Activated naive CD4-positive, alpha-beta T cell treated with anti-CD3 and anti-CD28 coated beads, Interleukin-2, amount 10 ng/mL, durations not matched to agents 5 hours and 36 hours (primary cell): ENCODE measurements around the gene FCRL5. TPM values are rescaled to one million over a fixed set of nuclear protein-coding genes. Genes with fewer than 3 reads are reported as not detected.

Experiments
- total RNA-seq, 2 experiments: library from RNA; stranded (reverse); gene quantifications; one replicate each; pipeline ENCODE4 v1.2.3, GENCODE V29; 2021

The FCRL5 gene
- under 1 TPM in 1 of 2 experiments, not detected in 1; 0.08 TPM for total RNA-seq

GRCh38 chr1:157551694-157552693, at the start of gene FCRL5:
FCRL5 (minus strand) TSS chr1:157552515; CDS start chr1:157552362, 153 bp downstream.

GRCh38 chr1:157597959-157598667, 45.8 kb upstream of the FCRL5 start, which contains the start of gene FCRL4:
FCRL4 (minus strand) TSS chr1:157598085; CDS start chr1:157597944, 141 bp downstream.

Other genes starting within 250 kb of the FCRL5 start
- not detected for gene FCRL4, start 45.6 kb upstream of the FCRL5 start, total RNA-seq
- gene FCRL3, start 148.3 kb upstream of the FCRL5 start, total RNA-seq, result under 1 TPM in 1 of 2 experiments, not detected in 1; 0.05 TPM
- not detected for gene FCRL2, start 224.6 kb upstream of the FCRL5 start, total RNA-seq